Astrocyte (in vitro differentiated cells and primary cell): ENCODE data around the gene TMEM233. TPM values are rescaled to one million over a fixed set of nuclear protein-coding genes. Genes with fewer than 3 reads are reported as not detected.
A peak's percentile ranks its signal among the peaks of the same experiment; 100 is the strongest.

Experiments
- DNase-seq: peaks from one replicate; pipeline ENCODE4 v3.0.0-alpha.2; 2010; ENCODE audit warnings: low read depth
- FAIRE-seq: peaks from 2 replicates; lab custom pipeline; 2011; peaks lifted over from hg19 to GRCh38; lab: Jason Lieb, UNC
- H2AFZ ChIP-seq: 2 replicates; pipeline ENCODE4 v1.6.0; 2012; ENCODE audit warnings: low read depth, low read length, inconsistent platforms
- H3K27ac ChIP-seq: 2 replicates; pipeline ENCODE4 v1.5.1; 2011; ENCODE audit warnings: low read depth, low read length, inconsistent platforms
- H3K27me3 ChIP-seq: 2 replicates; pipeline ENCODE4 v1.6.0; 2011; ENCODE audit warnings: low read length, inconsistent platforms; ENCODE audit not compliant: insufficient read depth
- H3K36me3 ChIP-seq: 2 replicates; pipeline ENCODE4 v1.5.1; 2011; ENCODE audit warnings: low read length, inconsistent platforms; ENCODE audit not compliant: insufficient read depth
- H3K4me1 ChIP-seq: 2 replicates; pipeline ENCODE4 v1.5.1; 2011; ENCODE audit warnings: low read length, inconsistent platforms; ENCODE audit not compliant: insufficient read depth
- H3K4me2 ChIP-seq: 2 replicates; pipeline ENCODE4 v1.6.0; 2012; ENCODE audit warnings: low read length, inconsistent platforms
- H3K4me3 ChIP-seq: 2 replicates; pipeline ENCODE4 v1.5.1; 2011; ENCODE audit warnings: low read depth, mild to moderate bottlenecking, low read length, inconsistent platforms; ENCODE audit not compliant: insufficient read depth
- H3K79me2 ChIP-seq: 2 replicates; pipeline ENCODE4 v1.6.0; 2012; ENCODE audit warnings: mild to moderate bottlenecking, low read length, inconsistent platforms; ENCODE audit not compliant: insufficient read depth
- H3K9ac ChIP-seq: 2 replicates; pipeline ENCODE4 v1.6.0; 2012; ENCODE audit warnings: mild to moderate bottlenecking, low read length, inconsistent platforms
- H3K9me3 ChIP-seq: 2 replicates; pipeline ENCODE4 v1.5.1; 2012; ENCODE audit warnings: low read depth, mild to moderate bottlenecking, low read length, inconsistent platforms; ENCODE audit not compliant: insufficient read depth
- H4K20me1 ChIP-seq: 2 replicates; pipeline ENCODE4 v1.6.0; 2012; ENCODE audit warnings: low read length, inconsistent platforms; ENCODE audit not compliant: insufficient read depth
- H3K27ac Mint-ChIP-seq: one replicate; pipeline ENCODE4 v1.8.0; 2021; ENCODE audit warnings: mild to moderate bottlenecking, mixed read lengths; ENCODE audit not compliant: unreplicated experiment
- H3K27me3 Mint-ChIP-seq: one replicate; pipeline ENCODE4 v1.8.0; 2021; ENCODE audit warnings: low read depth, mixed read lengths; ENCODE audit not compliant: unreplicated experiment
- H3K36me3 Mint-ChIP-seq: one replicate; pipeline ENCODE4 v1.8.0; 2021; ENCODE audit warnings: low read depth, mixed read lengths; ENCODE audit not compliant: unreplicated experiment
- H3K4me1 Mint-ChIP-seq: one replicate; pipeline ENCODE4 v1.8.0; 2021; ENCODE audit warnings: low read depth, mixed read lengths; ENCODE audit not compliant: unreplicated experiment
- H3K4me3 Mint-ChIP-seq: one replicate; pipeline ENCODE4 v1.8.0; 2021; ENCODE audit warnings: mild to moderate bottlenecking, moderate library complexity, mixed read lengths; ENCODE audit not compliant: unreplicated experiment
- H3K9me3 Mint-ChIP-seq: one replicate; pipeline ENCODE4 v1.8.0; 2021; ENCODE audit warnings: mild to moderate bottlenecking, mixed read lengths; ENCODE audit not compliant: unreplicated experiment
- CTCF ChIP-seq: IDR thresholded peaks from 2 replicates; pipeline ENCODE4 v1.5.1; 2011; ENCODE audit warnings: low read depth, mild to moderate bottlenecking, inconsistent platforms, low read length, moderate library complexity; ENCODE audit not compliant: insufficient read depth
- EZH2 ChIP-seq: IDR thresholded peaks from 2 replicates; pipeline ENCODE4 v1.6.1; 2012; ENCODE audit warnings: mild to moderate bottlenecking, low read length, inconsistent platforms; ENCODE audit not compliant: insufficient read depth
- total RNA-seq: library from RNA; stranded (reverse); gene quantifications from 2 replicates; pipeline ENCODE4 v1.2.1, GENCODE V29; 2021

TMEM233 gene
- total RNA-seq, 1 donor from 2014 or later, result not detected

- no peak overlapping the region for H3K9ac ChIP-seq
- no peak overlapping the region for H3K27ac ChIP-seq
- H3K27ac Mint-ChIP-seq, result no peak overlapping the region
- H3K27me3 ChIP-seq, result no peaks in the 10 kb centered on the region
- no peaks in the 10 kb centered on the region for H4K20me1 ChIP-seq
- DNase-seq, result peak; percentile 43
- H3K27me3 Mint-ChIP-seq, result peaks cover 17% of the 10 kb centered on the region
- no peak overlapping the region for H3K4me2 ChIP-seq
- H3K4me1 ChIP-seq, result no peaks in the 10 kb centered on the region
- H3K36me3 Mint-ChIP-seq, result no peaks in the 10 kb centered on the region
- FAIRE-seq, result no peak
- TF ChIP-seq EZH2 (no peak), CTCF (no peak)
- H3K4me1 Mint-ChIP-seq, result peaks cover 5% of the 10 kb centered on the region
- H3K4me3 ChIP-seq, result no peak overlapping the region
- no peaks in the 10 kb centered on the region for H3K9me3 Mint-ChIP-seq
- no peaks in the 10 kb centered on the region for H3K79me2 ChIP-seq
- H3K4me3 Mint-ChIP-seq, result no peak overlapping the region
- no peak overlapping the region for H2AFZ ChIP-seq
- H3K36me3 ChIP-seq, result no peaks in the 10 kb centered on the region
- H3K9me3 ChIP-seq, result peaks cover 3% of the 10 kb centered on the region
Observed at GRCh38 chr12:119578112-119578511, 15.5 kb upstream of the TMEM233 start.

DNA sequence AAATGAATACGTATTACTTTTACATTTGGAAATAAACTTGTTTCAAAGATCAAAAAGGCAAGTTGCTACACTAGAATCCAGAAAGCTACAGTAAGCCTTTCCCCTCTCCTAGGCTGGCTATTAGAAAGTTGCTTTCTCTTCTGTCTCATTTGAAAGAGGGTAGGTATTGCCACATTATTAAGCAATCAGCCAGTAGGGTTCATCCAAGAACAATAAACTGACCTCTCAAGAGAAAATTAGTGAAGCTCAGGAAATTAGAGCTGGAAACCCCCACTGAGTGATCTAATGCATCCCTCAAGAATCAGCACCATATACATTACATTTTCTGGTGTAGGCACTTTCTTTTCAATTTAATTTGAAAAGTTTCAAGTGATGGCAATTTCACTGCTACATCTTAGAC is 4.5 kb upstream of the TMEM233 start:
- no peaks in the 10 kb centered on the region for H3K4me1 ChIP-seq
- H4K20me1 ChIP-seq, result no peaks in the 10 kb centered on the region
- Mint-ChIP-seq H3K36me3 (peaks cover 2% of the 10 kb centered on the region), H3K4me3 (no peak overlapping the region), H3K4me1 (peaks cover 4% of the 10 kb centered on the region), H3K9me3 (no peaks in the 10 kb centered on the region), H3K27ac (no peak overlapping the region), H3K27me3 (peaks cover 47% of the 10 kb centered on the region)
- no peak overlapping the region for H3K4me3 ChIP-seq
- H3K4me2 ChIP-seq, result no peak overlapping the region
- no peak overlapping the region for H3K27ac ChIP-seq
- H2AFZ ChIP-seq, result no peak overlapping the region
- H3K9me3 ChIP-seq, result no peaks in the 10 kb centered on the region
- H3K79me2 ChIP-seq, result no peaks in the 10 kb centered on the region
- peak; percentile 32 for DNase-seq
- no peak overlapping the region for H3K9ac ChIP-seq
- TF ChIP-seq EZH2 (no peak), CTCF (no peak)
- no peaks in the 10 kb centered on the region for H3K36me3 ChIP-seq
- no peak for FAIRE-seq
- peaks cover 4% of the 10 kb centered on the region for H3K27me3 ChIP-seq

- H3K4me2 ChIP-seq, result no peak overlapping the region
- H3K4me1 ChIP-seq, result no peaks in the 10 kb centered on the region
- H3K27me3 ChIP-seq, result peaks cover 4% of the 10 kb centered on the region
- Mint-ChIP-seq H3K4me1 (peaks cover 9% of the 10 kb centered on the region), H3K36me3 (peaks cover 2% of the 10 kb centered on the region), H3K4me3 (no peak overlapping the region), H3K27me3 (peaks cover 49% of the 10 kb centered on the region), H3K27ac (no peak overlapping the region), H3K9me3 (no peaks in the 10 kb centered on the region)
- no peaks in the 10 kb centered on the region for H3K9me3 ChIP-seq
- H3K27ac ChIP-seq, result no peak overlapping the region
- FAIRE-seq, result no peak
- H3K36me3 ChIP-seq, result no peaks in the 10 kb centered on the region
- H4K20me1 ChIP-seq, result no peaks in the 10 kb centered on the region
- DNase-seq, result no peak
- TF ChIP-seq CTCF (no peak), EZH2 (no peak)
- H3K9ac ChIP-seq, result no peak overlapping the region
- H2AFZ ChIP-seq, result no peak overlapping the region
- no peaks in the 10 kb centered on the region for H3K79me2 ChIP-seq
- H3K4me3 ChIP-seq, result no peak overlapping the region
Observed at GRCh38 chr12:119589634-119590033, 3.9 kb upstream of the TMEM233 start.
